ENCODE results near the gene DNAH3.
"Not testable (repeated sequence)": the region's sequence is repeated elsewhere in the genome, so short reads cannot be mapped to it uniquely, and the experiment has no call there.

The DNAH3 gene

GRCh38 chr16:20937736-20938135, 212.9 kb downstream of the DNAH3 start:
- DNase-seq: no peak

- no peak for DNase-seq
Measured at GRCh38 chr16:20933589-20933988, 217.1 kb downstream of the DNAH3 start.

- no peak for DNase-seq
Measured at GRCh38 chr16:20931066-20931600, 219.5 kb downstream of the DNAH3 start.

GRCh38 chr16:20930365-20930690, 220.3 kb downstream of the DNAH3 start:
- no peak for DNase-seq

GRCh38 chr16:20929676-20930364, 220.8 kb downstream of the DNAH3 start:
- DNase-seq: not testable (repeated sequence)

- DNase-seq: no peak
Measured at GRCh38 chr16:20928774-20929411, 221.8 kb downstream of the DNAH3 start.

DNA sequence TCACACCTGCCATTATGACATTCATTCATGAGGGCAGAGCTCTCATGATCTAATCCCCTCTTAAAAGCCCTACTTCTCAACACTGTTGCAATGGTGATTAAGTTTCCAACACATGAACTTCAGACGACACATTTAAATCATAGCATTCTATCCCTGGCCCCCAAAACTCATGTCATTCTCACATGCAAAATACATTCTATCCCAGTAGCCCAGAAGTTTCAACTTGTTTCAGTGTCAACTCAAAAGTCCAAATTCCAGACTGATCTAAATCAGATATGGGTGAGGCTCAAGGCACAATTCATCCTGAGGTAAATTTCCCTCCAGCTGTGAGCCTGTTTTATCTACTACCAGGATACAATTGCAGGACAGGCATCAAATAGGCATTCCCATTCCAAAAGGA, 224.9 kb downstream of the DNAH3 start:
- DNase-seq: no peak

GRCh38 chr16:20923876-20924275, 226.8 kb downstream of the DNAH3 start:
- no peak for DNase-seq

- DNase-seq: no peak
Measured at GRCh38 chr16:20920799-20921198, 229.8 kb downstream of the DNAH3 start.

- DNase-seq: no peak
Measured at GRCh38 chr16:20920091-20920490, 230.6 kb downstream of the DNAH3 start.

- no peak for DNase-seq
Measured at GRCh38 chr16:20918486-20919239, 232.0 kb downstream of the DNAH3 start.

GRCh38 chr16:20916942-20917341, 233.7 kb downstream of the DNAH3 start:
- no peak for DNase-seq

- DNase-seq: no peak
Measured at GRCh38 chr16:20916289-20916688, 234.4 kb downstream of the DNAH3 start.

DNA sequence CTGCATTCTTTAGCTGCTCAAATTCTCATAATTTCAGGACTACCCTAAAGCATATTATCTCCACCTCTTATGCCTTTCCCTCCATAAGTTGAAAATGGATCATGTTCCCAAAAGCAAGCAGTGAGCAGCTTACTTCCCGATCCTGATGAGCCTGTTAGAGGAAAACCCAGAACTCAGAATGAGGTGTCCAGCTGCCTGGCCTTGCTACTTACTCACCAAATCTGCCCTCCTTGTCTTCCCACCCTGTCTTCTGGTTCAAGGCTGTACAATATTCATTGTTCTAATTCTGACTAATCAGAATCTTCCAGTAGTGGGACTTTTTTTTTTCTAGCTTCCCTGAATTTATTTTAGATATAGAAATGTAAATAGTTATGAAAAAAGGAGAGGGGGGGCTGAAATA, 239.3 kb downstream of the DNAH3 start:
- no peak for DNase-seq

DNA sequence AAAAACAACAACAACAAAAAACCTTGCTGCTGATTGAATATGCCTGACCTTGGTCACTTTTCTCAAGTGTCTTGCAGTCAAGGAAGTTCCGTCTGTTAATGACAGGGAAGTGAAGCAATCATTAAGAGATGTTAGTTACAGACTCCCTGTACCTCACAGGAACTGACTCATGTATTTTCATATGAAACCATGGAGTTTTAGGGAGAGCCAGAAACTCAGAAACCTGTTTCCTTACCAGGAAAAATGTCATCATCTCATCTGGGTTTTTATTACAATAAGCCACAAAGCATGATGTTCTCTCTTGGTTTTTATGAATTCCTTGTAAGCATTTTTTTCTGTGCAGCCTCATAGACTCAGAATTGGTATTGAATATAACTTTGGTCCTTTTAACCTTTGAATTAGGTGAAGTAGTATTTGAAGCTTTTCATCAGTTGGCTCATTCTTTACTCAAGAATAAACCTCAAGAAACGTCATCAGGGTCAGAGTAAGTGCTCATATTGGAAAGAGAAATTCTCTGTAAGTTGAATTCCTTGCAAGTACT, 239.8 kb downstream of the DNAH3 start:
- DNase-seq: no peak

- no peak for DNase-seq
Measured at GRCh38 chr16:20906341-20907255, 244.0 kb downstream of the DNAH3 start.

GRCh38 chr16:20905576-20905975, 245.1 kb downstream of the DNAH3 start:
- DNase-seq: no peak

- DNase-seq: no peak
Measured at GRCh38 chr16:20904507-20905081, 246.1 kb downstream of the DNAH3 start.

GRCh38 chr16:20903899-20904506, 246.6 kb downstream of the DNAH3 start:
- DNase-seq: no peak

- DNase-seq: no peak
Measured at GRCh38 chr16:20903116-20903898, 247.3 kb downstream of the DNAH3 start.

- no peak for DNase-seq
Measured at GRCh38 chr16:20902426-20902825, 248.2 kb downstream of the DNAH3 start.
